ENCODE measurements around the gene CDCA7.
"Not testable (repeated sequence)": the region's sequence is repeated elsewhere in the genome, so short reads cannot be mapped to it uniquely, and the experiment has no call there.

CDCA7 gene

DNA sequence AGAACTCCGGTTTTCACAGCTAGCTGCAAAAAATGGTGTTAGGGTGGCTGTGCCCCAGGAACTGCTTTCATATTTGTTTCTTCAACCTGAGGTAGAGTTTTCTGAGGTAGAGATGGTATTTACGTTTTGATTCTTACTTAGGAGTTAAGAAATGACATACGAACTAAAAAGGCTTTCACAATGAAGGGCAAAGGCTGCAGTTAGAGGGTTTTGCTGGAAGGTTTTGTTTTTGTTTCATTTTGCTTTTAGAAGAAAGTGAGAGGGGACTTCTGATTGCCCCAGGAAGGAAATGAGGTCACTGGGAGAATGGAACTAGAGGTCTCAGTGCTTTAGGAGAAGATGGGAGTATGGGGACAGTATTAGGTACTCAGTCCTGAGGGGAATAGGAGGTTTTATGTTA lies 15.5 kb downstream of the CDCA7 start:
- DNase-seq = peak; percentile 4

DNA sequence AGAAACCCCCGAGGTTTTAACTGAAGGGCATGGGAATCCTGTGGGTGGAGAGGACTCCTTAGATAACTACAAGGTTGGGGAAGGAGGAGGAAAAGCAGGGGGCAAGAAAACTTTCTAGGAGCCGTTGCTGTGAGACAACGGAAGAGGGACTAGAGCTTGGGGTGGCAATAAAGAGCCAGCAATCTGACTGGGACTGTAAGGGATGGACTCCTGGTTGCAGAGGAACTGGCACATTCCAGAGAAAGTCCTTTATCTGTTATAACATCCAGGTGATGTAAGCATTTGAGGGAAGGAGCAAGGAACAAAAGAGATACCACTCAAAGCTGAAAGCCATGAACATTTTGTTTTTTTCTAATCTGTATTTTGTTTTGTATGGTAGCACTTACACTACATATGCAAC lies 16.4 kb downstream of the CDCA7 start:
- DNase-seq = no peak

DNA sequence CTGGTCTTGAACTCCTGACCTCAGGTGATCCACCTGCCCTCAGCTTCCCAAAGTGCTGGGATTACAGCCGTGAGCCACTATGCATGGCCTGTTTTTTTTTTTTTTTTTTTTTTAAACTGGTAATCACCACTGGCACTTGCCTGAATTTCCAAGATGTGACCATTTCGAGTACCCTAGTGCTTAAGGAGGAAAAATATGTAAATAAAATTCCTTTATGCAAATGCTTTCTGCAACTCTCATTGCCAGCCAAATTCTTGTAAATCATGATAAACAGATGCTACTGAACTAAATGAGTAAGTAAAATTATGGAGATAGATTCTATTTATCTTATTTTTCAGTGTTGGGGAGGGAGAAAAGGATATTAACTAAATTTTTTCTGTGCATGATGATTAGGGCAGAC lies 18.6 kb downstream of the CDCA7 start:
- DNase-seq = no peak

DNA sequence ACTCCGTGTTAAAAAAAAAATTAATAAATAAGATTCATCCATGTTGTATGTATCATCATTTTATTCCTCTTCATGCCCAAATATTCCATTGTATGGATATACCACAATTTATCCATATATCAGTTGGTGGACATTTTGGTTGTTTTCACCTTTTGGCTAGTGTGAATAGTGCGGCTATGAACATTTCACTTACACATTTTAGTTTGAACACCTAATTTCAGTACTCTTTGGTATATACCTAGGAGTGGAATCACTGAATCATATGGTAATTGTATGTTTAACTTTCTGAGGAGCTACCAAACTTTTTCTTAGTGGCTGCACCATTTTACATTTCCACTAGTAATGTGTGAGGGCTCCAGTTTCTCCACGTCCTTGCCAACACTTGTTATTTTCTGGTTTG lies 20.0 kb downstream of the CDCA7 start:
- no peak for DNase-seq

DNA sequence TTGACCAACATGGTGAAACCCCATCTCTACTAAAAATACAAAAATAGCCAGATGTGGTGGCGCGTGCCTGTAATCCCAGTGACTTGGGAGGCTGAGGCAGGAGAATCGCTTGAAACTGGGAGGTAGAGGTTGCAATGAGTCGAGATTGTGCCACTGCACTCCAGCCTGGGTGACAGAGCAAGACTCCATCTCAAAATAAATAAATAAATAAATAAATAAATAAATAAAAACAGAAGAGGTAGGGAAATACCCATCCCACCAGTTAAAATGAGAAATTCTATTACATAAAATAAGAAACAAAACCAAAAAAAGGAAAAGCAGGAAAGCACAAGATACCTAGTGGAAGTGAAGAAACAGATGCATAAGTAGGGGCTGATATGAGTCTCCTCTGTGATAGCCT lies 30.9 kb downstream of the CDCA7 start:
- not testable (repeated sequence) for DNase-seq

DNA sequence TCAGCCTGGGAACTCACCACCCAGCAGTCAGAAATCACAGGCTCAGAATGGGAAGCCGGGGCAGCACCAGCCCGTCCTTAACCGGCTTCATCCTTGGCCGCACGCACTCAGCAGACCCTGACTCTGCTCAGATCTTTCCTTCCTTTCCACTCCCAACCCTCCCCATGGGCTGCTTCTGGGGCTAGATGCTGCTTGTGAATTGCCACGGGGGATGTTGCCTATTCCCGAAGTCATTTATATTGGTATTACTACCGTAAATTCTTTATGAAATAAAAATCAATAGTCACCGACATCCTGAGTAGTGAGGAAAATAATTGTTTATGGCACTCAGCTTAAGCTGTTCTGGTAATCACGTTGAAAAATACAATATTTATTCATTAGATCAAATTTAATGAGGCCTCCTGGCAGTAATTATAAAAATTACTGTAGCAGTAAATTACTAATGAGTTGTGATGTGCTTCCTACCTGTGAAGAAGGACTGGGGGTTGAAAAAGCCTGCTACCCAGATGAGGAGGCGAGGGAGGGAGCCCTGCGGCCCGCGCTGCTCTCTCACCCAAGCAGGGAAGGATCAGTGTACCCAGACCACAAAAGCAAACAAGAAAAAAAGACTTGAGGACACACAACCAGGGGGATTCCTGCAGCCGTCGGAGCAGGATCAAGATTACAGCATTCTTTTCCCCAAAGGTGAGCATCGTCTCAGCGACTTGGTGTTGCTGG lies 31.5 kb downstream of the CDCA7 start:
- no peak for DNase-seq

DNA sequence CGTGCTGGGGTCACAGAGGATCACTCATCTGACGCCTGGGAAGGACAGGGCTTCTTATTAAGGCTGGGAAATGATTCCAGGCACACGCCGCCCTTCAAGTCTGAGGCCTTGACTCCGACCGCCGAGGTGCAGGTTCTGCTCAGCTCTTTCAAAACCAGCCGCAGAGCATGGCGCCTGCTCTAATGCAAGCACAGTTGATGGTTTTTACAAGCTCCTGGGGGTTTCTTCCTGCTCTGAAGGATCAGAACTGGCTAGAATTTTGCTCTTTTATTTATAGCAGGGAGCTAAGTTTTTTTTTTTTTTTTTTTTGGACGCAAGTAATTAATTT lies 32.0 kb downstream of the CDCA7 start:
- DNase-seq = no peak

DNA sequence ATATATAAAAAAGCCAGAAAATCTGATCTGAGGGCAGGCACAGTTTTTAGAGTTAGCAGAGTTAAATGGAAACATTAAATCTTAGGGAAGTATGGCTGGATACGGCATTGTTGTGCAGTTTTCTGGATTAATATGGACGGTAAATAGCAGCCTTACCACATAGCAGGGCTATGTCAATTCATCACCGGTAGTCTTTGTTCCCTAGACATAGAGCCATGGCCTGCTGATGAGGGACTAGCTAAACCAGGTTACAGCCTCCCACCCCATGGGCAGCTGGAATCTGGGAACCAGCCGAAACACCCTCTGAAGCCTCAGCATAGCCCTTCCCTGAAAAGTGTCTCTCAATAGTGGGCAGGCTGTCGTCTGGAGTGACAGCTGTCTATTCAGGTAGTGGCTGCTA lies 32.4 kb downstream of the CDCA7 start:
- no peak for DNase-seq

DNA sequence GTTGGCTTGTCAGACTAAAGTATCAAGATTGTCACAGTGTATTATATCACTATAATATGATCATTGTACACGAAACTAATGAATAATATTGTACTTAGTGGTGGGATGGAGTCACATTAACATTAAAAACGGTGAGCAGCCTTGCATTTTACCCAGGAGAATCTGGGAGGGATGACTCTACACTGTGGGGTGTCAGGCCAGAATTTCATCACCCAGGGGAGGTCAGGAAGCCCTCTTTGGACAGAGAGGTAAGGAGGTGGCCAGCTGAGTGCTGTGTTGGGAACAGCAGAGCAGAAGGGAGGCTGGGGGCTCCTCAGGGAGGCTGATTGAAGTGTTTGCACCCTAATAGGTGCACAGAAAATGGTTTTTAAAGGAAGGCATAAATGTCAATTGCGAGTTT lies 33.0 kb downstream of the CDCA7 start:
- no peak for DNase-seq

DNA sequence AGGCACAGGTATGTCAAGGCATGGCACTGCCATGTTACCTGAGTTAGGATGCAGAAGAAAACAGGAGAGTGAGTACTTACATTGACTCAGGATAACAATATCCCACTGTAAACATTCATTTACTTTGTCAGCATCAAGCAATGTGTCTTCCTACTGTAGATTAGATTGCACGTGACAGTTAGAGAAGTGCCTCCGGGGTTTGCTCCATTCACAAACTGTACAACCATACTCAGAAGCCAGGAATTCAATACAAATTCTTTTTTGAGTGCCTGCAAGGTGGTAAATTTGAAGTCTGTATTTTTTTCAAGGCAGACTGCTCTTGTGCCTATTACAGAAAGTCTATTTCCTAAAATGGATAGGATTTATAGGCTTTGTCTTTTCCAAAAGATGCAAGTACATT lies 34.1 kb downstream of the CDCA7 start:
- DNase-seq = no peak

DNA sequence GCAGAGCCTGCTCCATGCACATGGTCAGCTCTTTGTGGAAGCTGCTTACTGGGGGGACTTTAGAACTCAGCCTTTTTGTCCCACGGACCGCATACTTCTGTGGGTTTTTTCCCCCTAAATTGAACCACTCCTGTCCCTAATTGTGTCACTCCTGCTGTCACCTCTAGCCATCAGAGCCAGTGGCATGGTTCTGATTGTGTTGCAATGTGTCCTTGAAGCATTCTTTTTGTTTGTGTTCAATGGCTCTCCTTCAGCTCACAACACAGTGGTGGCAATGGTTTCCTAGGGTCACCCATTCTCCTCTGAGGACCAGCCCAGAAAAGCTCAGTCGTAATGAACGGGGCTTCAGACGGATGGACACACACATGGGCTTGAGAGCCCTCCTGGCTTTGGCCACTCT lies 35.4 kb downstream of the CDCA7 start:
- DNase-seq = no peak

DNA sequence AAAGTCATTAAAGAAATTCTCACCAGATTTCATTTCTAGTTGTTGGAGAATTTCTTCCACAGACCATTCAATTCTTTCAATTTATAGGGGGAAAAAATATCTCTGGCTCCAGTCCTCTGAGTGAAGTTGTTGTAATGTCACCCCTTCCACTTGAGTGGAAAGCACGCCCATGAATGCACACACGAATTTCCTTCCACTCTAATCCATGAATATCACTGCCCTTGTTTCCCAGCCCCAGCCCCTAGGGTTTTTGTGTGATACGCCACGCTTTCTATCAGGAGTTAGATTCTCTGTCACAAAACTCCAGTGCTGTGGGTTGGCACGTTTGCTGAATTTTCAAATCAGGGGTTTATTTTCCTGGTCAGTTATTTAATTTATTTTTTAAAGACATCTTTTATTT lies 38.1 kb downstream of the CDCA7 start:
- no peak for DNase-seq

DNA sequence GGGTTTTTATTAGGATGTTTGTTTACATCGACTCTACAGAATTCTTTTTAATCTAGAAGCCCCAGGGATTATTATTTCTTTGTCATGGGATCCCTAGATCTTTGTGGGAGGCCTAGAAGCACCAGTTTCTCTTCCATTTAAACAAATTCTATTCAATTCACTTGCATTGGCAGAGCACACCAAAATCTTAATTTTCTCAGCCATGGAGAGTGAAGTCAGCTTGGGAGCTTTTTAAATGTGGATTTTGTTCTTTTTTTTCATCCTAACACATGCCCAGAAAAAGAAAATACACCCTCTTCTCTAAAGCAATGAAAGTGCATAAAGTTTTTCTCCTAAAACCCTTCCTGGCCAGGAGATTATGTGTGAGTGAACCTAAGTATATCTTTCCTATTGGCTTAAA lies 38.5 kb downstream of the CDCA7 start:
- no peak for DNase-seq

DNA sequence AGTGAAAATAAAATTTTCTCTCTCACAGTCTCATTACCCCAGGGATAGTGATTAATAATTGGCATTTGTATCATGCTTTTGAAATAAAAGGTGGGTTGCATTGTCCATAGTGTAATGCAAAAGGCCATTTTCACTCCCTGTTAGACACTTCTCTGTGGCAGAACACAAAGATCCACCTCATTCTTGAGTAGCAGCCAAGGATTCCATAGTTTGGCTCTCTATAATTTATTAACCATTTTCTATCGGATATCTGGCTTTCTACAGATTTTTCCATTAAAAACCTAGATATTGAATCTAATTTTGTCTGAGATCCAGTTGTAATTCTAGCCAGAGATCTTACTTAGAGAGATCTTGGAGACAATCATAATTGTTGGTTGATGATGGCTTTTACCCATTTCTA lies 39.0 kb downstream of the CDCA7 start:
- DNase-seq = no peak

DNA sequence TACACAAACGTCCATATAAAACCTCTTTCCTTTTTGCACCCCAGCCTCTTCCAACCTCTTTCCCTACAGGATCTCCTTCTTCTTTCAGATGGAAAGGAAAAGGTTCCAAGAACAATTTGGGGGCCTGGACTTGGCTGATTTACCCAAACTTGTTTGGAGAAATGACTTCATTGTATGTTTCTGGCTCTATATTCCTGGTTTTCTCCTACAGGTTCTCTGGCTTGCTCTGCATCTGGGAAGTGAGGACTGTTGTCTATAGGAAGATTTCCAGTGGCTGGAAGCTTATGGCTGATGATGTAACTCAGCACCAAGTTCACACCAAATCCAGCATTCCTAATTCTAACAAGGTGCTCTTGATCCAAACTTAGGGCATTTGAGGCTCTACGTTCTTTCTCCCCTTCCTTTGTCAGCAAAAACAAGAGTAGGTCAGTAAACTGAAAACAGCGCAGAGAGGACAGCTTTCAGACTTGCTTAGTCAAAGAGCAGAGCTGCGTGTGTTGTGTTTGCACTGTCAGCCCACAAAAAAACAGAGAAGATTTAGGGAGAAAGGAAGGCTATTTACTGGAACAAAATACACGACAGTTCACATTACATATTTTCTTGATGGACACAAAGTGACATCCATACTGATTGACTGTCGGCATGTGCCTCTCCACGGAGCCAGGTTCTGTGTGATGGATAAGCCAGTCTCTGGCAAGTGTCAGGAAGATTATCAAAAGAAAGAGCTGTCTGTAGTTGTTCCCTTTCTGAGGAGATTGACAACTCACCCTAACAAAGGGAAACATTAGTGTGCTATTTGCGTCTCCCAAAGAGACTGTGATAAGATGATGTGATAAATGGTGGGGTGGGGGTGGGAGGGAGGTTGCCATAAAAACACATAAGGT lies 39.7 kb downstream of the CDCA7 start:
- DNase-seq = no peak

DNA sequence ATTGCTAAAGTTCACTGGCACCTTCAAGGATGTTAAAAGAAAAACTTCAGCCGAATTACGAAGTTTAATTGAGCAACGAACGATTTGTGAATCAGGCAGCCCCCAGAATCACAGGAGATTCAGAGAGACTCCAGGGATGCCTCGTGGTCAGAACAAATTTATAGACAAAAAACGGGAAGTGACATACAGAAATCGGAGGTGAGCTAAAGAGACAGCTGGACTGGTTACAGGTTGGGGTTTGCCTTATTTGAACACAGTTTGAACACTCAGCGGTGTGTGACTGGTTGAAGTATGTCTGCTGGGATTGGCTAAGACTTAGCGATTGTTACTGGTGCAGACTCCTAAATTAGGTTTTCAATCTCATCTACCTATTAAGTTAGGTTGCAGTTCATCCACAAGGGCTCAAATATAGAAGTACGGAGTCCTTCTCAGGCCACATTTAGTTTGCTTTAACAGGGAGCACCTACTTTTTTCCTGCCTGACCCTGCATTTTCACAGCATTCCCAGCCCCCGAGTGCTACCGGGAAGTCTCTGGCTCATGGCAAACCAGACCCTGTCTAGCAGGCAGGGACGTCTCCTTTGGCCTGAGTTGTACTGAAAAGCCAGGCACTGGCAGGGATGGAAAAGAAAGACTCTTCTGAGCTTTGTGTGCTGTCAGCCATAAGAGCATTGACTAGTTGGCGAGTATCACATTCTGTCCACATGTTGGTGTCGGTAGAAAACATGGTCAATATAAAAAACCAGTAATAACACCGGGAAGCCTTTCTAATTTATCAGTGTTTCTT lies 41.1 kb downstream of the CDCA7 start:
- DNase-seq = no peak

DNA sequence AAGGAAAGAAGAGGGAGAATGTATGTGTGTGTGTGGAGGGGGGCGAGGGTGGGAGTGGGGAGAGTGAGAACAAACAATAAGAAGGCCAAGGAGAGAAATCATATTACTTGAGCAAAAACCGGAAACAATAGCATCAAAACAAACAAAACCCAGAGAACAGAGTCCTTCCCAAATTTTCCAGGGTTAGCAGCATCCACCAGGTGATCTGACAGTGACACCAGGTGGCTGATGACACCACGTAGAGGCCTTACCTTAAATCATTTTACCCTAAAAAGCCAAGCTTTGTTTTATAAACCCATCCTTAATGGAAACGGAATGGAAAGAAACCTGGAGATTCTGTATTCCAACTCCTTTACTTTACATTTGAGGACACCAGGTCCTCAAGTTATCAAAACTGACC lies 42.9 kb downstream of the CDCA7 start:
- DNase-seq = no peak

DNA sequence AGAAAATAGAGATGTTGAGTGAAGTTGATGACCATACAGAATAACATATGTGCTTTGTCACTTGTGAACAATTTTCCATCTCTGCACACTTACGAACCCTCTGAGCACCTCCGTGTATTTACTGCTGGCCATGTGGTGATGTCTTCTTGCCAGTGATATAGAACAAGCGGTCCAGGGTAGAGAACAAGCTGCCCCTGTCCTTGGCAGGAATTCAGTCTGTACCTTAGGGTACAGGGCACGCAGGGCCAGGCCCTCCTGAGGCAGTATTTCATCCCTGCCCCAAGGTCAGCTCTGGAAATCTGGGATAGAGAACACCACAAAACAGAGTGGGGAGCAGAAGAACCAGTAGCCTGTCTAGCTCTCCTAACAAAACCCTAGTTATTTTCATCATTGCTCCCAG lies 44.6 kb downstream of the CDCA7 start:
- DNase-seq = no peak

DNA sequence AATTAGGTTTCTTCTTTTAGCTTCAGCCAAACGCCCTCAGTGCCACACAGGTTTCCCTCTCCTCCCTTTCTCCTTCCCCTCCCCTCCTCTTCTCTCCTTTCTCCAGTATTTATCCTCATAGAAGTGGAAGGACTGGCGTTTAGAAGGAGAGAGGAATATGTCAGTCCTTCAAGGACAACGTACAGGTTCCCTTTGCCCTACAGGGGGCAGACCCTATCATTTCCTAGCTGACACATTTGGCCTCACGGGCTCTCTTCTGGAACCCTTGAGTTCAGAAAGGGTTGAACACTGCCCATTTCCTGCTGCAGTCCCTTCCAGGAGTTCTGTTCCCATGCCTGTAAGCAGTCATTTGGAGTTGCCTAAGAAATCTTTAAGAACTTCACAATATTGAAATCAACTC lies 46.1 kb downstream of the CDCA7 start:
- peak; percentile 51 for DNase-seq

DNA sequence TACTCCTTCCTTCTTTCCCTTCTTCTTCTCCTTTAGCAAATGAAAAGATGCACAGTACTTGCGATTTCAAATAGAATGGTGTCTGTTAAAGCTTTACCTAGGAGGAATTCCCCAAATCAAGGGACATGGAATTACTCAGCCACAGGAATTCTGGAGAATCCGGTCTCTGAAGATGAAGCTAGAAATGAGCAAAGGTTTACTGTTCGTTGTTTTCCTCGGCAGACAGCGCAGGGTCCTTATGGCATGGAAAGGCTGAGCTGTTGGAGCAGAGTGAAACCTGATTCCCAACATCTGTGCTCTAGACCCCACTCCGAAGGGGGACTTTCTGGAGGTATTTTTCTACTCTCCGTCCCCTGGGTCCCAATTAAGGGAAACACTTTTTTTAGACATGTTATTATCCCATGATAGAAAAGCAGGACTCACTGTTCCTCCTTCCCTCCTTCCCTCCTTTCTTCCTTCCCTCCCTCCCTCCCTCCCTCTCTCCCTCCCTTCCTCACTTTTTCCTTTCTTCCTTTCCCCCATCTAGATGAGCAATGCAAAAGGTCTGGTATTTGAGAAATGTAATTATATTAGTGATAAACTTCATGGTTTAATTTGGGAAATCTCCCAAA lies 47.1 kb downstream of the CDCA7 start:
- DNase-seq = no peak

DNA sequence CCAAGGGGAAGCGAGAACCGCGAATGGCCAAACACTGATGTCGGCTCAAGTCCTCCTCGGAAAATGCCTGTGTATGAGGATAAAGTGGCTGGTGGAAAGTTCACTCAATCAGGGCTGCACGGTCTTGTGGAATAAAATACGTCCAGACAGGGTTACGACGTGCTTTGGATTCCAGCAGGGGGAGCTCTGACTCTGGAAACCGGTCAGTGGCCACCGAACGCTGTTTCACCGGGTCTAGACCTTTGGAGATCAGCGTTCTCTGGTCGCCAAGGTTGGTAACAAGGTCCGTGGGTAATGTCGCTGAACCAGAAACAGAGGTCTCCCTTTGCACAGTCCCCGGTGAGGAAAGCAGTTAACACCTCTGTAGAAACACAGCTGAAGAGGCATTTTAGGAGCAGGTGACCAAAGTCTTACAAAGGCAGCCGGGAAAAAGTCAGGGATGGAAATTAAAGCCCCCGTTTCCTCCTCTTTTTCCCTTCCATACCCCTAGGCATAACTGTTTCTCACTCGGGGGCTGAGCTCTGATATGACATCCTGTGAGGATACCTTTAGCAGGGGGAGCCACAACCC lies 47.8 kb downstream of the CDCA7 start:
- DNase-seq = peak; percentile 87

DNA sequence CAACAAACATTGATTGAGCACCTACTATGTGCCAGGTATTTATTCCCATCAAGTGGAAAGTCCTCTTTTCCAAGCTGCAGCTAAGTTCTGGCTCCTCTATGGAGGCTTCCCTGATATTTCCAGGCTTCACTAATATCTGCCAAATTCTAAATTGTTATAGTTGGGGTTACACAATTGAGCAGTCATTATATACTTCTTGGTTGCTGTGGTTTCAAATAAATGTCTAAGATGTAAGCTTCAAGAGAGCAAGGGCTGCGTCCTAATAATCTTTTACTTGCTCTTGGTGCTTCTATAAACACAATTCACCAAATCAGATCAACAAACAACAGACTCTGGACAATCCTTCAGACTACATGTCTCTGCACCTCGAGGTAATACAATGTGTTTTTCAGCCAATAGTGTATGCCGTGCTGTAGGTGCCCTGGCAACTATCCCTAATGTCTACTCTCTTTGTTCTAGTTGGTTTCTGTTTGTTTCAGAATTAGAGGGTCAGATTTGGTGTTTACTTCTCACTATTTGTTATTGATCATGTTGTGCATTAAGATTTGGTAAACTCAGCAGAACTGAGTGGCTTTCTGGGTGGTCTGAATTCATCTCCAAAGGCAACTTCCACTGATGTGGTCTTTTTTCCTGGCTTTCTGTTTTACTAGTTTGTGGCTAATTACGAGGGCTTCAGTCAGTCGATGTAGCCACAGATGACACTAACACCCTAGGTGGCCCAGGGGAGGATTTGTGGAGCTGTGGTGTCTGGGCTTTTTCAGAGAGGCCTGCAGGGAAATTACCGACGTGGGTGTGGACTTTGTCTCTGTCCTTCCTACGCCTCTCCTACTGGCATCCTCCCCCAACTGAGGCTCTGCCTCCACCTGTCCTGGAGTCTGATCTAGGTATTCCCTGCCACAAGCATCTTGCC lies 50.4 kb downstream of the CDCA7 start:
- no peak for DNase-seq
